HEK293 (cell line): ENCODE measurements around the gene STOX2.

Experiments used
- CTCF ChIA-PET: fragments of 350-600 bp; formaldehyde crosslinking; extraction: SDS; loops from one replicate; lab custom pipeline; 2021; ENCODE audit warnings: antibody characterized with exemption; lab: Yijun Ruan, JAX
- POLR2A ChIA-PET: fragments of 300-600 bp; formaldehyde crosslinking; extraction: SDS; loops from one replicate; lab custom pipeline; 2020; ENCODE audit warnings: antibody characterized with exemption, inconsistent platforms; lab: Yijun Ruan, JAX
- H3K27ac ChIP-seq: fragments of 200-500 bp; sonication (Bioruptor generic); 2 replicates; pipeline ENCODE4 v1.5.1; 2014; ENCODE audit warnings: low read depth, low read length, control low read depth, inconsistent platforms; ENCODE audit errors: extremely low read depth
- H3K36me3 ChIP-seq, 2 experiments: fragments of 200-500 bp in 1 of 2; sonication (Bioruptor generic) in 1 of 2; 1 replicate in 1 of 2; 2 replicates in 1 of 2; pipeline ENCODE4 v1.5.1; 2014 to 2017; ENCODE audit warnings: inconsistent platforms in 2 of 2, low read length in 2 of 2; ENCODE audit not compliant: control insufficient read depth in 2 of 2, insufficient read depth in 1 of 2
- H3K4me1 ChIP-seq: fragments of 200-500 bp; sonication (Bioruptor generic); 2 replicates; pipeline ENCODE4 v1.5.1; 2014; ENCODE audit warnings: mild to moderate bottlenecking, low read length, inconsistent platforms; ENCODE audit not compliant: control insufficient read depth, insufficient read depth
- H3K4me3 ChIP-seq: 2 replicates; pipeline ENCODE4 v1.5.1; 2011; ENCODE audit warnings: low read depth, mild to moderate bottlenecking, control low read depth, low read length, moderate library complexity
- H3K9me3 ChIP-seq: fragments of 200-500 bp; sonication (Bioruptor generic); 2 replicates; pipeline ENCODE4 v1.5.1; 2014; ENCODE audit warnings: low read depth, low read length, inconsistent platforms; ENCODE audit not compliant: control insufficient read depth, insufficient read depth
- ELK4 ChIP-seq: IDR thresholded peaks from 2 replicates; pipeline ENCODE4 v1.6.1; 2011; ENCODE audit warnings: mild to moderate bottlenecking, low read depth, low read length, borderline replicate concordance
- FEZF1 ChIP-seq: fragments of 450-650 bp; formaldehyde crosslinking; IDR thresholded peaks from 2 replicates; pipeline ENCODE4 v1.5.1; 2016; ENCODE audit warnings: missing biosample characterization, missing genetic modification characterization
- GLI2 ChIP-seq: fragments of 450-650 bp; formaldehyde crosslinking; IDR thresholded peaks from 2 replicates; pipeline ENCODE4; 2017; ENCODE audit warnings: missing biosample characterization, missing genetic modification characterization, low read depth, borderline replicate concordance
- HOXC10 ChIP-seq: sonication (generic); formaldehyde crosslinking; IDR thresholded peaks from 2 replicates; pipeline ENCODE4 v1.8.1; 2023; ENCODE audit warnings: mild to moderate bottlenecking, missing genetic modification reagents
- IKZF3 ChIP-seq: fragments of 450-650 bp; IDR thresholded peaks from 2 replicates; pipeline ENCODE4 v1.5.0; 2018; ENCODE audit warnings: missing biosample characterization, mild to moderate bottlenecking, missing genetic modification characterization, moderate library complexity
- KLF10 ChIP-seq: fragments of 450-650 bp; IDR thresholded peaks from 2 replicates; pipeline ENCODE4 v1.5.1; 2018; ENCODE audit warnings: missing biosample characterization, mild to moderate bottlenecking, missing genetic modification characterization
- KLF8 ChIP-seq: fragments of 450-650 bp; formaldehyde crosslinking; IDR thresholded peaks from 2 replicates; pipeline ENCODE4 v1.5.1; 2016; ENCODE audit warnings: missing biosample characterization, missing genetic modification characterization
- OSR2 ChIP-seq: fragments of 450-650 bp; formaldehyde crosslinking; IDR thresholded peaks from 2 replicates; pipeline ENCODE4 v1.5.1; 2016; ENCODE audit warnings: missing biosample characterization, missing genetic modification characterization
- SALL2 ChIP-seq: fragments of 450-650 bp; formaldehyde crosslinking; IDR thresholded peaks from 2 replicates; pipeline ENCODE4 v1.5.0; 2017; ENCODE audit warnings: missing biosample characterization, mild to moderate bottlenecking, missing genetic modification characterization, borderline replicate concordance
- SCRT2 ChIP-seq: fragments of 450-650 bp; formaldehyde crosslinking; IDR thresholded peaks from 2 replicates; pipeline ENCODE4 v1.5.1; 2016; ENCODE audit warnings: missing biosample characterization, missing genetic modification characterization
- TRIM28 ChIP-seq: IDR thresholded peaks from 2 replicates; pipeline ENCODE4 v1.6.1; 2011; ENCODE audit warnings: low read length, control low read depth, borderline replicate concordance
- WT1 ChIP-seq: fragments of 450-650 bp; formaldehyde crosslinking; IDR thresholded peaks from 2 replicates; pipeline ENCODE4 v1.5.1; 2016; ENCODE audit warnings: missing biosample characterization, missing genetic modification characterization
- ZBTB26 ChIP-seq: fragments of 450-650 bp; formaldehyde crosslinking; optimal IDR thresholded peaks from 2 replicates; pipeline ENCODE3; 2016; ENCODE audit warnings: missing biosample characterization, mild to moderate bottlenecking, missing genetic modification characterization
- ZFP69B ChIP-seq: fragments of 450-650 bp; formaldehyde crosslinking; IDR thresholded peaks from 2 replicates; pipeline ENCODE4 v1.5.1; 2016; ENCODE audit warnings: missing biosample characterization, missing genetic modification characterization
- ZNF10 ChIP-seq: fragments of 450-650 bp; formaldehyde crosslinking; IDR thresholded peaks from 2 replicates; pipeline ENCODE4 v1.5.1; 2017; ENCODE audit warnings: missing biosample characterization, missing genetic modification characterization
- ZNF169 ChIP-seq: fragments of 450-650 bp; formaldehyde crosslinking; IDR thresholded peaks from 2 replicates; pipeline ENCODE4 v1.5.1; 2016; ENCODE audit warnings: missing biosample characterization, missing genetic modification characterization
- ZNF174 ChIP-seq: fragments of 450-650 bp; formaldehyde crosslinking; IDR thresholded peaks from 2 replicates; pipeline ENCODE4 v1.5.0; 2017; ENCODE audit warnings: missing biosample characterization, mild to moderate bottlenecking, missing genetic modification characterization
- ZNF175 ChIP-seq: fragments of 450-650 bp; formaldehyde crosslinking; IDR thresholded peaks from 2 replicates; pipeline ENCODE4 v1.5.1; 2016; ENCODE audit warnings: missing biosample characterization, missing genetic modification characterization
- ZNF184 ChIP-seq: fragments of 450-650 bp; IDR thresholded peaks from 2 replicates; pipeline ENCODE4 v1.5.1; 2018; ENCODE audit warnings: missing biosample characterization, mild to moderate bottlenecking, missing genetic modification characterization
- ZNF19 ChIP-seq: fragments of 450-650 bp; formaldehyde crosslinking; IDR thresholded peaks from 2 replicates; pipeline ENCODE4; 2016; ENCODE audit warnings: missing biosample characterization, missing genetic modification characterization, low read depth
- ZNF211 ChIP-seq: fragments of 450-650 bp; formaldehyde crosslinking; IDR thresholded peaks from 2 replicates; pipeline ENCODE4 v1.5.1; 2016; ENCODE audit warnings: low read depth, missing biosample characterization, missing genetic modification characterization
- ZNF280C ChIP-seq: fragments of 450-650 bp; formaldehyde crosslinking; IDR thresholded peaks from 2 replicates; pipeline ENCODE4 v1.5.1; 2016; ENCODE audit warnings: missing biosample characterization, missing genetic modification characterization
- ZNF354C ChIP-seq: fragments of 450-650 bp; formaldehyde crosslinking; IDR thresholded peaks from 2 replicates; pipeline ENCODE4 v1.5.1; 2016; ENCODE audit warnings: missing biosample characterization, missing genetic modification characterization, low read depth, borderline replicate concordance
- ZNF416 ChIP-seq: fragments of 450-650 bp; formaldehyde crosslinking; IDR thresholded peaks from 2 replicates; pipeline ENCODE4 v1.5.1; 2016; ENCODE audit warnings: missing biosample characterization, missing genetic modification characterization
- ZNF501 ChIP-seq: fragments of 450-650 bp; formaldehyde crosslinking; IDR thresholded peaks from 2 replicates; pipeline ENCODE4 v1.5.1; 2016; ENCODE audit warnings: missing biosample characterization, missing genetic modification characterization
- ZNF544 ChIP-seq: fragments of 450-650 bp; formaldehyde crosslinking; IDR thresholded peaks from 2 replicates; pipeline ENCODE4 v1.5.0; 2017; ENCODE audit warnings: missing biosample characterization, missing genetic modification characterization
- ZNF585B ChIP-seq: fragments of 450-650 bp; formaldehyde crosslinking; IDR thresholded peaks from 2 replicates; pipeline ENCODE4 v1.5.1; 2016; ENCODE audit warnings: missing biosample characterization, missing genetic modification characterization
- ZNF654 ChIP-seq: fragments of 450-650 bp; formaldehyde crosslinking; IDR thresholded peaks from 2 replicates; pipeline ENCODE4 v1.5.1; 2016; ENCODE audit warnings: low read depth, missing biosample characterization, missing genetic modification characterization
- ZNF658 ChIP-seq: fragments of 450-650 bp; formaldehyde crosslinking; IDR thresholded peaks from 2 replicates; pipeline ENCODE4; 2016; ENCODE audit warnings: missing biosample characterization, missing genetic modification characterization
- ZNF76 ChIP-seq: fragments of 450-650 bp; formaldehyde crosslinking; IDR thresholded peaks from 2 replicates; pipeline ENCODE4; 2016; ENCODE audit warnings: low read depth, missing biosample characterization, missing genetic modification characterization, borderline replicate concordance
- ZNF830 ChIP-seq: fragments of 450-650 bp; IDR thresholded peaks from 2 replicates; pipeline ENCODE4 v1.5.0; 2018; ENCODE audit warnings: missing biosample characterization, missing genetic modification characterization, low read depth, mild to moderate bottlenecking, moderate library complexity

The STOX2 gene

GRCh38 chr4:184030036-184030435, 124.9 kb downstream of the STOX2 start:
- no peaks in the 10 kb centered on the region for H3K36me3 ChIP-seq
- ChIA-PET CTCF (no interaction called here), POLR2A (no interaction called here)
- no peaks in the 10 kb centered on the region for H3K4me1 ChIP-seq
- H3K27ac ChIP-seq = no peak overlapping the region
- no peak overlapping the region for H3K4me3 ChIP-seq
- H3K9me3 ChIP-seq = no peaks in the 10 kb centered on the region
- no peak for TF ChIP-seq TRIM28
- no peak for TF ChIP-seq FEZF1 (tag by site-specific recombination)
- TF ChIP-seq SCRT2 (tag by site-specific recombination) = no peak
- TF ChIP-seq IKZF3 (tag by site-specific recombination) = no peak
- TF ChIP-seq ZNF169 (tag by site-specific recombination) = no peak
- TF ChIP-seq ZNF280C (tag by site-specific recombination) = no peak
- TF ChIP-seq OSR2 (tag by site-specific recombination) = no peak
- TF ChIP-seq ZNF501 = no peak
- no peak for TF ChIP-seq ELK4
- no peak for TF ChIP-seq ZNF658 (tag by site-specific recombination)

DNA sequence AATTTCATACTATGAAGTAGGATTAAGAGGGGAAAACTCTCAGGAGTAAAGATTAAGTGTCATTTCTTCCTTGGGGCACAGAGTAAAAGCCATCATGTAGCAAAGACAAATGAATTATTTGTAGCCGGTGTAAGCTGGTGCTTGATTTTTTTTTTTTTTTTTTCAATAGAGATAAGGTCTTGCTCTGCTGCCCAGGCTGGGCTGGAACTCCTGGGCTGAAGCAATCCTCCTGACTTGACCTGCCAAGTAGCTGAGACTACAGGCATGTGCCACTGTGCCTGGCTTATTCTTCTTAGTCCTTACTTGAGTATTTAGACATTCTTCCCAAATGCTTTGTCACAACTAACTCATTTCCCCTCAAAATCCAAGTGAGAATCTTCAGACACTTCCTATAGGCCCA, 125.7 kb downstream of the STOX2 start:
- ChIA-PET CTCF (no interaction called here), POLR2A (no interaction called here)

GRCh38 chr4:184032091-184032490, 127.0 kb downstream of the STOX2 start:
- CTCF ChIA-PET = no interaction called here
- Histone ChIP-seq H3K4me1 (no peaks in the 10 kb centered on the region), H3K4me3 (no peak overlapping the region), H3K9me3 (no peaks in the 10 kb centered on the region), H3K36me3 (no peaks in the 10 kb centered on the region), H3K27ac (no peak overlapping the region)
- POLR2A ChIA-PET = no interaction called here
- TF ChIP-seq ZNF585B (tag by site-specific recombination) (no peak), ZNF830 (tag by site-specific recombination) (no peak), ZNF544 (no peak), GLI2 (no peak), SALL2 (tag by site-specific recombination) (no peak), ZBTB26 (tag by site-specific recombination) (no peak), HOXC10 (CRISPR knock-in tag) (no peak), ZNF174 (tag by site-specific recombination) (no peak), ZNF10 (tag by site-specific recombination) (no peak)

More for the DNA sequence above, 125.7 kb downstream of the STOX2 start:
- no peak for TF ChIP-seq KLF8
- no peak for TF ChIP-seq KLF10
- TF ChIP-seq ZNF354C (tag by site-specific recombination) = no peak
- no peak for TF ChIP-seq ZNF184 (tag by site-specific recombination)
- no peak for TF ChIP-seq ZNF76 (tag by site-specific recombination)
- TF ChIP-seq ZFP69B (tag by site-specific recombination) = no peak
- no peak for TF ChIP-seq IKZF3 (tag by site-specific recombination)
- no peak for TF ChIP-seq ZNF175
- no peak for TF ChIP-seq ZNF280C (tag by site-specific recombination)
- TF ChIP-seq WT1 (tag by site-specific recombination) = no peak
- no peak for TF ChIP-seq ZNF654 (tag by site-specific recombination)
- no peak for TF ChIP-seq ZNF585B (tag by site-specific recombination)
- no peak for TF ChIP-seq ZNF416 (tag by site-specific recombination)
- TF ChIP-seq ZNF211 (tag by site-specific recombination) = no peak
- no peak for TF ChIP-seq ZNF19
- Histone ChIP-seq H3K9me3 (no peaks in the 10 kb centered on the region), H3K27ac (no peak overlapping the region), H3K4me1 (no peaks in the 10 kb centered on the region), H3K4me3 (no peak overlapping the region), H3K36me3 (no peaks in the 10 kb centered on the region)
